ENCODE measurements around the gene ATP6V1G1.

Gene ATP6V1G1

DNA sequence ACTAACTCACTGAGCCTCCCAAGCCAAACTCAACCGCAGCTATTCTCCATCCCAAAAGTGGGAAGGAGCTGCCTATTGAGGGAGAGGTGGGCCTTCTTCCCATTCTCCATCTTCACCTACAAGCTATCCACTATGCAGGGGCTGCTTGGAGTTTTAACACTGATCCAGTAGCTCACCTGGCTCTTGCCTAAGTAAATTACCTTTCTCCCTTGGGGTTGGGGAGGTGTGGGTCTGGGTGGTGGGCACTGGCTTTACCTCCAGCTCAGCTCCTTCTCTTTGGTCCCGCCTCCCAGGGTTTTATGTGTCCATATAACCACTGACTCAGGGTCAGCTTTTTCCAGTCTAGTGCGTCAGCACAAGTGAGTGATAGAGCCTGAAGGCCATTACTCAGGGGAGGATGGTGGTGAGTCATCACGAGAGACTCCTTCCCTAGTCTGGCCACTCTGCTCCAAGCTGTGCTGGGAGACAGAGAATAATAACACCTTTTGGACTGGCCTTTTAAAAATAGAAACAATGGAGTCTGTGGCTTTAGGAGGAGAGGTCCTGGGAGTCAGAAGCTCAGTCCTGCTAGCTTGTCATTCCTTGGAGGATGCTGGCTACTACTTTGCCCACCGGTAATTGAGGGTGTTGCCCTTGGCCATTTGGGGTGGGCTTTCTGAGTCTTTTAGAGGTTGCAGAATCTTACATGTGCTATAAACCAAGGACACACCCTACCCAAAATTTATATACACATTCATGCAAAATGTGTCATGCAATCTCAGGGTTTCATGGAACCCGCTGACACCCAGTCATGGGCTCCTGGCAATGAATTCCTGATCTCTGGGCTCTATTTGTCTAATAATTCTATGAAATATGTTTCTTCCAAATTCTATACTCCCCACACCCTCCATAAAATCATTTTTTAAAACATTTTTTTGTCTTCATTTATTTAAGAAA is 35.6 kb upstream of the ATP6V1G1 start:
- DNase-seq (ENCODE audit: insufficient read length, low spot score), result no peak

DNA sequence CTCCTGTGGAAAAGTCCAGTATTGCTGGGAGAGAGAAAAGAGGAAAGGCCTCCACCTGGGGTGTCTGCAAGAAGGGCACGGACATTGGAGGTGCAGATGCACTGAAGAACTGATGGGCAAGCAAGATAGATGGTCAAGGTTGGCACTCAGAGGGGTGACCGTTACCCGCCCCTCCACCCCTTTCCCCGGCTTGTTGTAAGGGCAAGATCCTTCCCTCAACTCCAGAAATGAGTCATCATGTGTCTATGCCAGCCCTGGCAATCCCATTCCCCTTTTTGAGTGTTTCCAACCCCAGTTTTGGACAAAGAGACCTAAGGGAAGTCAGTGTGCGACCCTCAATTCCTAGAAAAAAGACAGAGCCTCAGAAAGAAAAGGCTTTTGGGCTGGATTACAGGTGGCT is 34.9 kb upstream of the ATP6V1G1 start:
- TF ChIP-seq, protein P1, sequence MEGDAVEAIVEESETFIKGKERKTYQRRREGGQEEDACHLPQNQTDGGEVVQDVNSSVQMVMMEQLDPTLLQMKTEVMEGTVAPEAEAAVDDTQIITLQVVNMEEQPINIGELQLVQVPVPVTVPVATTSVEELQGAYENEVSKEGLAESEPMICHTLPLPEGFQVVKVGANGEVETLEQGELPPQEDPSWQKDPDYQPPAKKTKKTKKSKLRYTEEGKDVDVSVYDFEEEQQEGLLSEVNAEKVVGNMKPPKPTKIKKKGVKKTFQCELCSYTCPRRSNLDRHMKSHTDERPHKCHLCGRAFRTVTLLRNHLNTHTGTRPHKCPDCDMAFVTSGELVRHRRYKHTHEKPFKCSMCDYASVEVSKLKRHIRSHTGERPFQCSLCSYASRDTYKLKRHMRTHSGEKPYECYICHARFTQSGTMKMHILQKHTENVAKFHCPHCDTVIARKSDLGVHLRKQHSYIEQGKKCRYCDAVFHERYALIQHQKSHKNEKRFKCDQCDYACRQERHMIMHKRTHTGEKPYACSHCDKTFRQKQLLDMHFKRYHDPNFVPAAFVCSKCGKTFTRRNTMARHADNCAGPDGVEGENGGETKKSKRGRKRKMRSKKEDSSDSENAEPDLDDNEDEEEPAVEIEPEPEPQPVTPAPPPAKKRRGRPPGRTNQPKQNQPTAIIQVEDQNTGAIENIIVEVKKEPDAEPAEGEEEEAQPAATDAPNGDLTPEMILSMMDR (IDR thresholded peaks at IDR 0.05; ENCODE audit: insufficient read depth, missing control alignments), result no peak
- DNase-seq (ENCODE audit: insufficient read length, low spot score), result no peak
- FAIRE-seq, result no peak

More for the DNA sequence above, 35.6 kb upstream of the ATP6V1G1 start:
- TF ChIP-seq, protein P1 (IDR thresholded peaks at IDR 0.05; ENCODE audit: insufficient read depth, missing control alignments), result no peak
- no peak for FAIRE-seq

DNA sequence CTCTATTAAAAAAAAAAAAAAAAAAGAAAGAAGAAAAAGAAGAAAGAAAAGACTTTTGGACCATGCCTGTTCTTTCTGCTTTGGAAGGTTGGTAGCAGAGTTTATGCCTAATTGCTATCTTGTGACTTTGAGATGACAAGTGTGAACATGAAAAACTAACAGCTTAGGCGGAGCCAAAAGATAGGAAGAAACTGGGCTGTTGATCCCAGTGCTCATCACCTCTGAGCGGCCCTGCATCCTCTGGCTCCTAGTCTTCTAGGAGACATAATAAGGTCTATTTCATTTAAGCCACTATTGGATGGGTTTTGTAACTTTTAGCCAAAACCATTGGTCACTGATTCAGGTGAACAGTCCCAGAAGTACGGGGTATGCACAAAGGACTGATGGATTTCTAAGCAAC is 34.4 kb upstream of the ATP6V1G1 start:
- TF ChIP-seq, protein P1 (IDR thresholded peaks at IDR 0.05; ENCODE audit: insufficient read depth, missing control alignments), result no peak
- FAIRE-seq (no peak), DNase-seq (ENCODE audit: insufficient read length, low spot score) (no peak)

DNA sequence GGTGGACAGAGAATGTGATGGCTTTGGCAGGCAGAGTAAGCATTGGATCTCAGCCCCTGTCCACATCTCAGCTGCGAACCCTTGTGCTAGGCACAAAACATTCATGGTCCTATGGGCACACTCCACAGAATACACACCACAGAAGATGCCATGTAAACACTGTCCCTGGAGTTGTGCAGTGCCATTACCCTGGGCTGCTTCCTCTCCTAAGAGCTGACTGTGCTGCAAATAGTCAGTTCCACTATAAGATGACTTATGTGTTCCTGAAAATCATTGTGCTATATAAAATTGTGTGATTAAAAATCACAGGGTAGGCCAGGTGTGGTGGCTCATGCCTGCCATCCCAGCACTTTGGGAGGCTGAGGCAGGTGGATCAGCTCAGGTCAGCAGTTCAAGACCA is 31.9 kb upstream of the ATP6V1G1 start:
- DNase-seq (ENCODE audit: insufficient read length, low spot score), result no peak
- TF ChIP-seq, protein P1 (IDR thresholded peaks at IDR 0.05; ENCODE audit: insufficient read depth, missing control alignments), result no peak
- no peak for FAIRE-seq

- DNase-seq (ENCODE audit: insufficient read length, low spot score), result no peak
- TF ChIP-seq, protein P1 (IDR thresholded peaks at IDR 0.05; ENCODE audit: insufficient read depth, missing control alignments), result no peak
- FAIRE-seq, result no peak
Observed at GRCh38 chr9:114558027-114558675, 29.4 kb upstream of the ATP6V1G1 start.

DNA sequence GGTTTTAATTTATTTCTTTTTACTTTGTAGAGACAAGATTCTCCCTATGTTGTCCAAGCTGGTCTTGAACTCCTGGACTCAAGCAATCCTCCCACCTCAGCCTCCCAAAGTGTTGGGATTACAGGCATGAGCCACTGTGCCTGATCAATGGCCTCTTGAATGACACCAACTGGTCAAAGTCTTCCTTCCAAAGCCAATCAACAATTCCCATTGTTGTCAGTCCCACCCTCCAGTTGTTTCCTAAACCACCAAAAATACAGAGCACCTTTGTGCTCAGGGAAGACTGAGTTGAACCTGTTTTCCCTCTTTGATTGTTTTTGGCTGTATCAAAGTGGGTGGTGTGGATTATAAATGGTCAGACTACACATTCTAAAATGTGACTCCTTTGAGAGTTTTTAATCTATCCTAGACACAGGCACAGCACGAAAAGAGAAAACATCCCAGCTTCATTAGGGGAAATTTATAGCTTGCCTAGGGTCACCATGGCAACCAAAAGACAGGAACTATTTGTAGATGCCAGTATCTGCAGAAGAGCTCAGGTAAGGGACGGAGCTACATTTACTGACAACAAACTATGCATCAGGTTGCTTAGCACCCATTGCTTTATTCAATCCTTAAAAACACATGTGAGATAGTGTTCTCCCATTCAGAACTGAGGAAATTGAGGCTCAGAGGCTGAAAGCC is 27.6 kb upstream of the ATP6V1G1 start:
- FAIRE-seq (no peak), DNase-seq (ENCODE audit: insufficient read length, low spot score) (no peak)
- TF ChIP-seq, protein P1 (IDR thresholded peaks at IDR 0.05; ENCODE audit: insufficient read depth, missing control alignments), result no peak
